HepG2 (cell line): ENCODE measurements around the gene CDC42EP1. TPM values are rescaled to one million over a fixed set of nuclear protein-coding genes. Genes with fewer than 3 reads are reported as not detected.

Source experiments
- BHLHE40 ChIP-seq: IDR thresholded peaks from 2 replicates; pipeline ENCODE4 v1.6.1; 2011; ENCODE audit warnings: low read length, improper control_type of control experiment
- HDAC1 ChIP-seq: sonication (generic); formaldehyde crosslinking; IDR thresholded peaks from 2 replicates; pipeline ENCODE4 v1.5.1; 2020; ENCODE audit warnings: mild to moderate bottlenecking, missing genetic modification reagents
- HIVEP1 ChIP-seq: sonication (generic); formaldehyde crosslinking; IDR thresholded peaks from 2 replicates; pipeline ENCODE4 v1.4.0; 2020; ENCODE audit warnings: mild to moderate bottlenecking, missing genetic modification reagents
- MED13 ChIP-seq: sonication (generic); formaldehyde crosslinking; IDR thresholded peaks from 2 replicates; pipeline ENCODE4 v1.5.0; 2020; ENCODE audit warnings: missing genetic modification reagents
- NR2F1 ChIP-seq, 2 experiments: fragments of 450-650 bp in 1 of 2; formaldehyde crosslinking in 1 of 2; IDR thresholded peaks; 2 replicates each; pipeline versions ENCODE4 v1.5.0 to v1.6.1; 2016 to 2020; ENCODE audit warnings: mild to moderate bottlenecking in 1 of 2, missing compliant biosample characterization in 1 of 2, missing genetic modification reagents in 1 of 2, moderate library complexity in 1 of 2
- PTBP1 ChIP-seq: fragments of 200-400 bp; formaldehyde crosslinking; IDR thresholded peaks from 2 replicates; pipeline ENCODE4 v1.6.1; 2018; ENCODE audit warnings: low read length, low read depth; ENCODE audit not compliant: poor library complexity, severe bottlenecking
- RBFOX2 ChIP-seq: fragments of 200-400 bp; formaldehyde crosslinking; IDR thresholded peaks from 2 replicates; pipeline ENCODE4 v1.6.1; 2017; ENCODE audit warnings: low read depth, mild to moderate bottlenecking, low read length
- ZBTB21 ChIP-seq: sonication (generic); formaldehyde crosslinking; IDR thresholded peaks from 2 replicates; pipeline ENCODE4 v1.4.0; 2020; ENCODE audit warnings: missing genetic modification reagents
- ZFX ChIP-seq: sonication (generic); formaldehyde crosslinking; IDR thresholded peaks from 2 replicates; pipeline ENCODE4 v1.4.0; 2020; ENCODE audit warnings: mild to moderate bottlenecking, low read depth, missing genetic modification reagents, moderate library complexity
- ZHX2 ChIP-seq, 2 experiments: sonication (generic) in 1 of 2; formaldehyde crosslinking in 1 of 2; IDR thresholded peaks; 2 replicates each; pipeline versions ENCODE4 v1.6.1 to v1.9.0; 2014 to 2022; ENCODE audit warnings: antibody characterized with exemption in 1 of 2, borderline replicate concordance in 1 of 2, inconsistent platforms in 1 of 2, low read depth in 1 of 2, missing genetic modification reagents in 1 of 2
- ZNF34 ChIP-seq: sonication (generic); formaldehyde crosslinking; IDR thresholded peaks from 2 replicates; pipeline ENCODE4 v1.4.0; 2020; ENCODE audit warnings: mild to moderate bottlenecking, missing genetic modification reagents, borderline replicate concordance
- ZNF558 ChIP-seq: sonication (generic); formaldehyde crosslinking; IDR thresholded peaks from 2 replicates; pipeline ENCODE4 v1.9.0; 2022; ENCODE audit warnings: mild to moderate bottlenecking, missing genetic modification reagents, borderline replicate concordance
- ZNF687 ChIP-seq: sonication (generic); formaldehyde crosslinking; IDR thresholded peaks from 2 replicates; pipeline ENCODE4 v1.5.1; 2020; ENCODE audit warnings: mild to moderate bottlenecking, missing genetic modification reagents, moderate library complexity
- ZSCAN25 ChIP-seq: sonication (generic); formaldehyde crosslinking; IDR thresholded peaks from 2 replicates; pipeline ENCODE4 v1.8.0; 2022; ENCODE audit warnings: mild to moderate bottlenecking, missing genetic modification reagents
- polyA plus RNA-seq, 8 experiments: library from polyadenylated mRNA; depleted of rRNA in 3 of 8; stranded (reverse) in 7 of 8; unstranded in 1 of 8; fragments of >200 nt; fragmentation: Illumina TruSeq in 4 of 8; extraction: Trizol in 4 of 8; gene quantifications; 2 replicates each; pipeline versions ENCODE4 v1.2.1 to v1.2.3, GENCODE V29; 2011 to 2016; ENCODE audit warnings: low read depth in 4 of 8, missing spikeins in 1 of 8, mixed read lengths in 1 of 8; ENCODE audit not compliant: insufficient read depth in 1 of 8
- total RNA-seq, 5 experiments: library from RNA; depleted of rRNA; stranded (reverse); fragments of >200 nt; fragmentation: Illumina TruSeq; extraction: Trizol; gene quantifications; 2 replicates each; pipeline ENCODE4 v1.2.3, GENCODE V29; 2016; ENCODE audit warnings: low read depth in 1 of 5
- TF ChIP-seq, protein P1 (sequence below): sonication (generic); formaldehyde crosslinking; IDR thresholded peaks from 2 replicates; pipeline ENCODE4; 2020; ENCODE audit warnings: missing genetic modification reagents, mild to moderate bottlenecking, borderline replicate concordance

The CDC42EP1 gene
- total and polyA plus RNA-seq, 2 of the 13 experiments (the other 11 are each of a cell fraction or from before 2014, with no cell fraction given) = 17.1 to 29.5 TPM

DNA sequence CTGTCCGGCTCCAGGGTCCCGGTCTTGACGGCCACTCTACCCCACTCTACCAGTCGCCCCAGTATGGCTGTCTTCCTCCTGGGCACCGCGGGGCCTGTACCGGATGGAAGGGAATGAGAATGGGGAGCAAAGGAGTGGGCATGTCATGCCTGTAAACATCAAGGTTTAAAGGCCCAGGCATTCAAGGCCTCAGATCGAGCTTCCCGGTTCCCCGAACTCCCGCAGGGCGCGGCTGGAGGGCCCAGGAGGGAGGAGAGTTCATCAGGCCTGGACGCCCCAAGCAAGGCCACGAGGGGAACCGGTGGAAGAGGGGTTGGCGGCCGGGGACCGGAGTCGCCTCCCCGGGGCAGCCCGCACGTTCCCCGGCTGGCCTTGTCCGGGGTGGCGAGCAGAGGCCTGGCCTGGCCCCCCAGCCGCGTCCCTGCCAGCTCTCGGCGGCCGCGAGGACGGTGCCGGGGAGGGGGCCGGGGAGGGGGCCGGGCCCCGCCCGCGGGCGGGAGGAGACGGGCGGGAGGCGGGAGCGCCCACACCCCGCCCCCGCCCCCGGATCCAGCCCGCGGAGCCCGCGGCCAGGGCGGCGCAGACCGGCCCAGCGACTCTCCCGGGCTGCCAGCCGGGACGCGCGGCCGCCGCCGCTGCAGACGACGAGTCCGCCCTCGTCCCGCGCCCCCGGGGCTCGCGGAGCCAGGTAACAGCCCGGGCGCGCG lies at the start of gene CDC42EP1 (continued):
- TF ChIP-seq ZHX2 (IDR thresholded peaks at IDR 0.05; ENCODE audit: low read depth) (no peak), ZHX2 (CRISPR knock-in tag; IDR thresholded peaks at IDR 0.05; ENCODE audit: borderline replicate concordance) (0 out of 2 replicates have a peak, but pooled peaks have one; percentile 19), ZBTB21 (CRISPR knock-in tag) (no peak), PTBP1 (no peak), NR2F1 (CRISPR knock-in tag; IDR thresholded peaks at IDR 0.05) (no peak), RBFOX2 (peak; percentile 74), ZSCAN25 (CRISPR knock-in tag) (peak; percentile 52; the same call in 1 of the 2 replicates), ZNF34 (CRISPR knock-in tag) (0 out of 2 replicates have a peak, but pooled peaks have one; percentile 38), ZNF558 (peak; percentile 44; the same call in 1 of the 2 replicates), ZFX (CRISPR knock-in tag) (peak; percentile 93), ZNF687 (CRISPR knock-in tag) (peak; percentile 87), HIVEP1 (0 out of 2 replicates have a peak, but pooled peaks have one; percentile 71), HDAC1 (CRISPR knock-in tag) (peak; percentile 78), BHLHE40 (no peak), MED13 (CRISPR knock-in tag) (no peak)
- TF ChIP-seq, protein P1, sequence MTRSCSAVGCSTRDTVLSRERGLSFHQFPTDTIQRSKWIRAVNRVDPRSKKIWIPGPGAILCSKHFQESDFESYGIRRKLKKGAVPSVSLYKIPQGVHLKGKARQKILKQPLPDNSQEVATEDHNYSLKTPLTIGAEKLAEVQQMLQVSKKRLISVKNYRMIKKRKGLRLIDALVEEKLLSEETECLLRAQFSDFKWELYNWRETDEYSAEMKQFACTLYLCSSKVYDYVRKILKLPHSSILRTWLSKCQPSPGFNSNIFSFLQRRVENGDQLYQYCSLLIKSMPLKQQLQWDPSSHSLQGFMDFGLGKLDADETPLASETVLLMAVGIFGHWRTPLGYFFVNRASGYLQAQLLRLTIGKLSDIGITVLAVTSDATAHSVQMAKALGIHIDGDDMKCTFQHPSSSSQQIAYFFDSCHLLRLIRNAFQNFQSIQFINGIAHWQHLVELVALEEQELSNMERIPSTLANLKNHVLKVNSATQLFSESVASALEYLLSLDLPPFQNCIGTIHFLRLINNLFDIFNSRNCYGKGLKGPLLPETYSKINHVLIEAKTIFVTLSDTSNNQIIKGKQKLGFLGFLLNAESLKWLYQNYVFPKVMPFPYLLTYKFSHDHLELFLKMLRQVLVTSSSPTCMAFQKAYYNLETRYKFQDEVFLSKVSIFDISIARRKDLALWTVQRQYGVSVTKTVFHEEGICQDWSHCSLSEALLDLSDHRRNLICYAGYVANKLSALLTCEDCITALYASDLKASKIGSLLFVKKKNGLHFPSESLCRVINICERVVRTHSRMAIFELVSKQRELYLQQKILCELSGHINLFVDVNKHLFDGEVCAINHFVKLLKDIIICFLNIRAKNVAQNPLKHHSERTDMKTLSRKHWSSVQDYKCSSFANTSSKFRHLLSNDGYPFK (CRISPR knock-in tag) = 0 out of 2 replicates have a peak, but pooled peaks have one; percentile 38
